Pancreas (tissue), 10 donors: ENCODE results near the gene SPAG16. TPM values are rescaled to one million over a fixed set of nuclear protein-coding genes. Genes with fewer than 3 reads are reported as not detected.
"Not testable (repeated sequence)": the region's sequence is repeated elsewhere in the genome, so short reads cannot be mapped to it uniquely, and the experiment has no call there.

Experiments
- ATAC-seq, 4 donors: fragments of 200-7000 bp; cut with Tn5 transposase; one replicate each; pipeline versions ENCODE4 v1.8.0 to v1.9.1; 2020; ENCODE audit warnings: mild to moderate bottlenecking in 4 of 4, moderate library complexity in 4 of 4
- DNase-seq, 6 donors: peaks; one replicate each; pipeline ENCODE4 v3.0.0-alpha.2; 2020
- FAIRE-seq: peaks from 2 replicates; lab custom pipeline; 2012; peaks lifted over from hg19 to GRCh38; lab: Jason Lieb, UNC
- H3K27ac ChIP-seq, 4 donors: fragments of 200-600 bp; sonication (generic); 1 replicate in 3 of 4; 2 replicates in 1 of 4; pipeline versions ENCODE4 v1.5.0 to v1.8.0; 2020
- H3K27me3 ChIP-seq, 4 donors: fragments of 200-600 bp; one replicate each; pipeline ENCODE4 v1.8.0; 2021
- H3K36me3 ChIP-seq, 3 donors: fragments of 200-600 bp; sonication (generic) in 1 of 3; one replicate each; pipeline versions ENCODE4 v1.5.0 to v1.8.0; 2020 to 2021
- H3K4me1 ChIP-seq, 3 donors: fragments of 200-600 bp; one replicate each; pipeline ENCODE4 v1.8.0; 2021
- H3K4me3 ChIP-seq, 4 donors: fragments of 200-600 bp; sonication (generic) in 2 of 4; one replicate each; pipeline versions ENCODE4 v1.5.0 to v1.8.0; 2020 to 2021
- H3K9me3 ChIP-seq, 4 donors: fragments of 200-600 bp; one replicate each; pipeline ENCODE4 v1.8.0; 2021
- WGBS, 2 donors: extraction: QIAGEN DNeasy Blood & Tissue Kit; methylation state at CpG; one replicate each; pipeline ENCODE4 v1.1.7; 2013; 5-methylcytosine and 5-hydroxymethylcytosine counted together
- intact Hi-C, 3 donors: fragments of 100-400 bp; cut with DNase I; formaldehyde crosslinking; loops; one replicate each; pipeline versions ENCODE4 v1.11.1 to v1.14.2; 2022
- polyA plus RNA-seq, 2 donors: library from polyadenylated mRNA; stranded (reverse); fragments of 200-250 nt; gene quantifications; one replicate each; pipeline ENCODE4 v1.2.3, GENCODE V29; 2013
- total RNA-seq, 6 donors: library from RNA; stranded (reverse); fragmentation: NEBNext Ultra II Directional in 4 of 6; extraction: Animal tissue kit (Norgen Biotek cat#: 25700) in 4 of 6; gene quantifications; one replicate each; pipeline versions ENCODE4 v1.2.1 to v1.2.4, GENCODE V29; 2021 to 2023
- TF ChIP-seq, protein P1 (sequence below), 4 donors: fragments of 200-600 bp; sonication (generic) in 3 of 4; IDR thresholded peaks; one replicate each; pipeline versions ENCODE4 v1.5.0 to v1.8.0; 2021; ENCODE audit warnings: antibody characterized with exemption in 4 of 4
- donor health status: healthy with polysubstance abuse.
- donor health status: DM: no; HTN: no; CAD: no; lungs with moderate emphysema.
- donor health status: DM: no; HTN: no; CAD: no.
- donor health status: control.
- donor health status: control.
- donor health status: Bipolar disorder and iron deficiency.
- donor health status: DM: yes; HTN: yes; CAD: no.
- donor health status: DM: no; HTN: no; CAD: no.
- donor health status: DM: no; HTN: no; CAD: no.
- donor health status: DM: yes; HTN: yes; CAD: no.

SPAG16 gene
- total and polyA plus RNA-seq, 8 donors, result 9.7 to 25.7 (median 11.7) TPM

DNA sequence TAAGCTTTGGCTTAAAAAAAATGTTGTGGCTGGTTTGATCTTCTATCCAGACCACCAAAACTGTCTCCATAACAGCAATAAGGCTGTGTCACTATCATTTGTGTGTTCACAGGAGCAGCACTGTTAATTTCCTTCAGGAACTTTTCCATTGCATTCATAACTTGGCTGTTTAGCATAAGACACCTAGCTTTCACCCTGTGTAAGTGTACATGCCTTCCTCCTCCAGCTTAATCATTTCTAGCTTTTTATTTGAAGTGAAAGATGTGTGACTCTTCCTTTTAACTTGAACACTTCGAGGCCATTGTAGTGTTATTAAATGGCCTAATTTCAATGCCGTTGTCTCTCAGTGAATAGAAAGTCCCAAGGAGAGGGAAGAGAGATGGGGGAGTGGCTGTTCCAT is 773.7 kb downstream of the SPAG16 start:
- FAIRE-seq (no peak), ATAC-seq (no peak), DNase-seq (no peak)
- Histone ChIP-seq H3K27ac (no peak overlapping the region), H3K4me1 (no peaks in the 10 kb centered on the region), H3K9me3 (no peaks in the 10 kb centered on the region), H3K36me3 (no peaks in the 10 kb centered on the region), H3K27me3 (no peaks in the 10 kb centered on the region), H3K4me3 (no peak overlapping the region)
- TF ChIP-seq, protein P1, sequence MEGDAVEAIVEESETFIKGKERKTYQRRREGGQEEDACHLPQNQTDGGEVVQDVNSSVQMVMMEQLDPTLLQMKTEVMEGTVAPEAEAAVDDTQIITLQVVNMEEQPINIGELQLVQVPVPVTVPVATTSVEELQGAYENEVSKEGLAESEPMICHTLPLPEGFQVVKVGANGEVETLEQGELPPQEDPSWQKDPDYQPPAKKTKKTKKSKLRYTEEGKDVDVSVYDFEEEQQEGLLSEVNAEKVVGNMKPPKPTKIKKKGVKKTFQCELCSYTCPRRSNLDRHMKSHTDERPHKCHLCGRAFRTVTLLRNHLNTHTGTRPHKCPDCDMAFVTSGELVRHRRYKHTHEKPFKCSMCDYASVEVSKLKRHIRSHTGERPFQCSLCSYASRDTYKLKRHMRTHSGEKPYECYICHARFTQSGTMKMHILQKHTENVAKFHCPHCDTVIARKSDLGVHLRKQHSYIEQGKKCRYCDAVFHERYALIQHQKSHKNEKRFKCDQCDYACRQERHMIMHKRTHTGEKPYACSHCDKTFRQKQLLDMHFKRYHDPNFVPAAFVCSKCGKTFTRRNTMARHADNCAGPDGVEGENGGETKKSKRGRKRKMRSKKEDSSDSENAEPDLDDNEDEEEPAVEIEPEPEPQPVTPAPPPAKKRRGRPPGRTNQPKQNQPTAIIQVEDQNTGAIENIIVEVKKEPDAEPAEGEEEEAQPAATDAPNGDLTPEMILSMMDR (IDR thresholded peaks at IDR 0.05), result no peak
- intact Hi-C loops, result no loop called here
- 48 to 49% methylated on average over 2 of the region's 2 CpGs for WGBS, 2 donors

DNA sequence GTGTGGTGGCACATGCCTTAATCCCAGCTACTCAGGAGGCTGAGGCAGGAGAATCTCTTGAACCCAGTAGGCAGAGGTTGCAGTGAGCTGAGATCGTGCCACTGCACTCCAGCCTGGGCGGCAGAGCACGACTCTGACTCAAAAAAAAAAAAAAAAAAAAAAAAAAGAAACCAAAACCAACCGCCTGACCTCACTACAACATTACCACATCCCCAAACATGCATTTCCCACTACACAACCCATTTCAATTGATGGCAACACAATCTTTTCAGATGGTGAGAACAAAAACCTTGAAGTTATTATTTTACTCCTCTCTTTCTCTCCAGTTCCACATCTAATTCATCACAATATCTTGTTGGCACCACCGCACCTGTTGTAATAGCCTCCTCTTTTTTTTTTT is 778.0 kb downstream of the SPAG16 start:
- H3K4me3 ChIP-seq, ATAC-seq, H3K9me3 ChIP-seq, FAIRE-seq, H3K27ac ChIP-seq, H3K27me3 ChIP-seq, H3K36me3 ChIP-seq, DNase-seq, intact Hi-C loops, H3K4me1 ChIP-seq: not testable (repeated sequence)
- 81 to 87% methylated on average over 5 of the region's 5 CpGs for WGBS, 2 donors

DNA sequence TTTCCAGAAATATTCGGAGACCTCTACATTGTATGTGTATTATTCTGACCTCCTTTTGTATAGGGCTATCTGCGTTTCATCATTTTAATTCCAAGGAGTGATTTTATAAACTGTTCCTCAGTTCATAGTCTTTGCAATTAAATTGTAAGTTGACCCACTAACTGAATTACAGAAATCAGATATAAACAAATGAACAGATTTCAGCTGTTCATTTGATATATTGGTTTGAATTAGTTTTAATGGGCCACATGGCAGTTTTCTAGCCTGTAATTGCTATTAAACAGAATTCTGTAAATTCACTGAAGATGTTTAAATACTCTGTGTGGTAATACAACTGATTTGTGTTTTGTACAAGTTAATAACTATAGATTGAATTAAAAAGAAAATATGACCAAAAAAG is 780.2 kb downstream of the SPAG16 start:
- TF ChIP-seq, protein P1 (IDR thresholded peaks at IDR 0.05), result no peak
- Histone ChIP-seq H3K4me1 (no peaks in the 10 kb centered on the region), H3K4me3 (no peak overlapping the region), H3K36me3 (no peaks in the 10 kb centered on the region), H3K9me3 (no peaks in the 10 kb centered on the region), H3K27me3 (no peaks in the 10 kb centered on the region), H3K27ac (no peak overlapping the region)
- FAIRE-seq (no peak), DNase-seq (no peak), ATAC-seq (no peak)
- WGBS, 2 donors, result 69 to 72% methylated on average over 2 of the region's 2 CpGs
- intact Hi-C loops, result no loop called here

DNA sequence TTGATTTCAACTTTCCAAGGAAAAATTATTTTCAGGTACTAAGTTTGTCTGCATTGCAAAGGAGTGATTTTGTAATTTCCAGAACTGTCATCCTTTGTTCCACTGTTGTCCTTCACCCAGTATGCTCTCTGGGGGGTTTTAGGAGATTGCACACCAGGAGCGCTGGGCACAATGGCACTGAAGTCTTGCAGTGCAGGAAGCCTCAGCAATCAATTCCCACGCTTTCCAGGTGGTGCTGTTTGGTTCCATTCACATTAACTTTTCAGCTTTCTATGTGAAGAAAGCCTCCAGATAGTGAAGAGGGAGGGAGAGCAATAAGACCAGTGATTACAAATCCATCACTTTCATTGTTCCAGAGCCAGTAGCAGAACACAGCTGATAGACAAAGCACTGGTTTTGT is 782.6 kb downstream of the SPAG16 start:
- FAIRE-seq (no peak), ATAC-seq (no peak), DNase-seq (no peak)
- Histone ChIP-seq H3K4me1 (no peaks in the 10 kb centered on the region), H3K27me3 (no peaks in the 10 kb centered on the region), H3K9me3 (no peaks in the 10 kb centered on the region), H3K4me3 (no peak overlapping the region), H3K27ac (no peak overlapping the region), H3K36me3 (no peaks in the 10 kb centered on the region)
- TF ChIP-seq, protein P1 (IDR thresholded peaks at IDR 0.05), result no peak
- 16 to 39% methylated on average over 2 of the region's 2 CpGs for WGBS, 2 donors
- intact Hi-C loops, result no loop called here

DNA sequence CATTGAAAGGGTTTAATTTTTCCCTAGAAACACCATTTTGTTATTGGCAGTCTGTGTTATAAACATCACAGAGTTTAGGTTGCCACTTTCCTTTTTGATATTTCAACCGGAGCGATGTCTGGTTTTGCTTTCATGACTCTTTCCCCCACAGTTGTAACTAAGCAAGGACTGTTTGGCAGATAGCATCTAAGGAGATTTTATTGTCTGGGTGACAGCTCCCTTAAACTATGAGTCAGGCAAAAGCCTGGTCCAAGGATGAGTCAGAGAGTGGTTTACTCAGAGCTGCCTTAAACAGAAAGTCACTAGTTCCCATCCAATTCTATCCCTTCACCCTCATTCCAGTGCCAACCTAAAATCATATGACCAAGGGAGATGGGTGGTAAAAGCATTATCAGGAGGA is 785.0 kb downstream of the SPAG16 start:
- DNase-seq (no peak), FAIRE-seq (peak; percentile 70), ATAC-seq (peak in 3 of 4 donors; percentile 54 to 91 (median 59))
- H3K9me3 ChIP-seq, result no peaks in the 10 kb centered on the region
- no peak overlapping the region for H3K27ac ChIP-seq
- TF ChIP-seq, protein P1 (IDR thresholded peaks at IDR 0.05), result no peak
- WGBS, 2 donors, result 71 to 78% methylated on average over 2 of the region's 2 CpGs
- intact Hi-C loops, result no loop called here
- H3K36me3 ChIP-seq, result no peaks in the 10 kb centered on the region
- H3K27me3 ChIP-seq, result no peaks in the 10 kb centered on the region
- H3K4me3 ChIP-seq, result no peak overlapping the region
- H3K4me1 ChIP-seq, result no peaks in the 10 kb centered on the region
